Stimulated activated CD8-positive, alpha-beta memory T cell treated with anti-CD3 and anti-CD28 coated beads, Interleukin-4, amount 100 ng/mL, for 1 hour (primary cell): Measurements from ENCODE around the gene FYTTD1.

Experiments
- DNase-seq, 2 donors: peaks; one replicate each; pipeline ENCODE4 v3.0.0-alpha.2; 2020; ENCODE audit warnings: low read depth in 2 of 2, low spot score in 1 of 2

The FYTTD1 gene

GRCh38 chr3:197736491-197737318, 13.0 kb upstream of the FYTTD1 start, which contains the start of gene RUBCN:
Gene RUBCN (minus strand): TSS chr3:197736904. CDS start chr3:197736719, 185 bp downstream.
- DNase-seq = peak; percentile 78 to 81

GRCh38 chr3:197737319-197737649, 12.4 kb upstream of the FYTTD1 start:
- DNase-seq = no peak

GRCh38 chr3:197737749-197738462, 11.8 kb upstream of the FYTTD1 start:
- DNase-seq = no peak

- DNase-seq = no peak
Observed at GRCh38 chr3:197742787-197743186, 6.9 kb upstream of the FYTTD1 start.

GRCh38 chr3:197746209-197746608, 3.5 kb upstream of the FYTTD1 start:
- DNase-seq = no peak

- DNase-seq = no peak
Observed at GRCh38 chr3:197746801-197747237, 2.9 kb upstream of the FYTTD1 start.

GRCh38 chr3:197748597-197749314, 927 bp upstream of the FYTTD1 start:
- no peak for DNase-seq

GRCh38 chr3:197749315-197749600, 425 bp upstream of the FYTTD1 start:
- no peak for DNase-seq

GRCh38 chr3:197750396-197750831, 731 bp downstream of the FYTTD1 start:
- DNase-seq = peak in 1 of 2 donors; percentile 27

- DNase-seq = no peak
Observed at GRCh38 chr3:197750858-197751737, 1.4 kb downstream of the FYTTD1 start.

- DNase-seq = no peak
Observed at GRCh38 chr3:197752107-197752506, 2.4 kb downstream of the FYTTD1 start.

GRCh38 chr3:197753263-197753662, 3.6 kb downstream of the FYTTD1 start:
- no peak for DNase-seq

GRCh38 chr3:197756704-197757103, 7.0 kb downstream of the FYTTD1 start:
- no peak for DNase-seq

GRCh38 chr3:197758512-197758911, 8.8 kb downstream of the FYTTD1 start:
- no peak for DNase-seq

- no peak for DNase-seq
Observed at GRCh38 chr3:197761784-197762183, 12.1 kb downstream of the FYTTD1 start.

- no peak for DNase-seq
Observed at GRCh38 chr3:197775317-197775716, 25.6 kb downstream of the FYTTD1 start.

GRCh38 chr3:197782230-197782629, 32.5 kb downstream of the FYTTD1 start:
- no peak for DNase-seq

GRCh38 chr3:197784019-197784585, 34.4 kb downstream of the FYTTD1 start:
- DNase-seq = no peak

GRCh38 chr3:197787412-197787811, 37.7 kb downstream of the FYTTD1 start:
- no peak for DNase-seq

- DNase-seq = no peak
Observed at GRCh38 chr3:197789309-197789708, 39.6 kb downstream of the FYTTD1 start.

- DNase-seq = no peak
Observed at GRCh38 chr3:197790033-197790432, 40.4 kb downstream of the FYTTD1 start.
